HG03460 (cell line): ENCODE measurements around the gene RAB11FIP2.
"Not testable (repeated sequence)": the region's sequence is repeated elsewhere in the genome, so short reads cannot be mapped to it uniquely, and the experiment has no call there.

Experiments used
- ATAC-seq: cut with Tn5 transposase; IDR thresholded peaks from one replicate; pipeline ENCODE4 v1.9.1; 2021; ENCODE audit not compliant: unreplicated experiment

RAB11FIP2 gene, protein sequence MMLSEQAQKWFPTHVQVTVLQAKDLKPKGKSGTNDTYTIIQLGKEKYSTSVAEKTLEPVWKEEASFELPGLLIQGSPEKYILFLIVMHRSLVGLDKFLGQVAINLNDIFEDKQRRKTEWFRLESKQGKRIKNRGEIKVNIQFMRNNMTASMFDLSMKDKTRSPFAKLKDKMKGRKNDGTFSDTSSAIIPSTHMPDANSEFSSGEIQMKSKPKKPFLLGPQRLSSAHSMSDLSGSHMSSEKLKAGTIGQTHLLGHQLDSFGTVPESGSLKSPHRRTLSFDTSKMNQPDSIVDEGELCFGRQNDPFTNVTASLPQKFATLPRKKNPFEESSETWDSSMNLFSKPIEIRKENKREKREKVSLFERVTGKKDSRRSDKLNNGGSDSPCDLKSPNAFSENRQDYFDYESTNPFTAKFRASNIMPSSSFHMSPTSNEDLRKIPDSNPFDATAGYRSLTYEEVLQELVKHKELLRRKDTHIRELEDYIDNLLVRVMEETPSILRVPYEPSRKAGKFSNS

GRCh38 chr10:118046395-118047156 is at the start of gene RAB11FIP2:
RAB11FIP2 (minus strand) TSS chr10:118046941; CDS start chr10:118046163, 778 bp downstream.
- ATAC-seq: peak; percentile 97

DNA sequence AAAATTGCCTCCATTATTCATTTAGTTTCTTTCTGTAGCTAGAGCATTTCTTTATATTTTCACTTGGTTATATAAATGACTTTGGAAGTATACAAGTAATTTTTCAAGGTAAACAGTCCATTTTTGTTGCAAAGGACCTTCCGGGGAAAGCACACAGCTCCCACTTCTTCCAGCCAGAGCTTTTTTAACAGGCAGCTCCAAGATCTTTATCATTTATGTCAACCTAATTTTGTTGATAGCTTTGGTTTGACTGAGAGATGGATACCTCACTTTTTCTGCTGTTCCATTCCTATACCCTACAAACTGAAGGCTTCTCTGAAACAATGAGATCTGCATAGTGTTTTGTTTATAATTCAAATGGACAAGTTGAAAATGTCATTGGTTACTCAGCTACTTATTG is 49.3 kb upstream of the RAB11FIP2 start:
- no peak for ATAC-seq

- no peak for ATAC-seq
These were observed 45.5 kb upstream of the RAB11FIP2 start for GRCh38 chr10:118092209-118092608.

DNA sequence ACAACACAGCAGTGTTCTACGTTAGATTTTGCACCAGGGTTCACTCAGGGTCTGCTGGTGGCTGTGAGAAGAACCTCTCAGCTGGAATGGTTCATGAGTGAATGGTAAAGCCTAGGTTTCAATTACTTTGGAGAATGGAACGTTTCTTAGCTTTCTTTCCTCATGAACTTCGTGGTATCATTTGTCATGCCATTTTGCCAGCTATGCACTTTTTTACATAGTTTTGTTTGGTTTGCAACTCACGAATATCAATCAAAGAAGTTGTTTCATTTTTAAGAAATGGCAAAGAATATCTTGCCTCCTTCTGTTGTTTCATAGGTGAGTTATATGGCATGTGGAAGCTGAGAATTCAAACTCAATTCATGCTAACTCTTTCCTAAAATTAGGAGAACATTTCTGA is 34.1 kb upstream of the RAB11FIP2 start:
- ATAC-seq: no peak

- no peak for ATAC-seq
These were observed 30.0 kb upstream of the RAB11FIP2 start for GRCh38 chr10:118076705-118077104.

- ATAC-seq: no peak
These were observed 26.1 kb upstream of the RAB11FIP2 start for GRCh38 chr10:118072840-118073239.

GRCh38 chr10:118067389-118067788 is 20.6 kb upstream of the RAB11FIP2 start:
- ATAC-seq: not testable (repeated sequence)

GRCh38 chr10:118062798-118063238 is 16.1 kb upstream of the RAB11FIP2 start:
- no peak for ATAC-seq

DNA sequence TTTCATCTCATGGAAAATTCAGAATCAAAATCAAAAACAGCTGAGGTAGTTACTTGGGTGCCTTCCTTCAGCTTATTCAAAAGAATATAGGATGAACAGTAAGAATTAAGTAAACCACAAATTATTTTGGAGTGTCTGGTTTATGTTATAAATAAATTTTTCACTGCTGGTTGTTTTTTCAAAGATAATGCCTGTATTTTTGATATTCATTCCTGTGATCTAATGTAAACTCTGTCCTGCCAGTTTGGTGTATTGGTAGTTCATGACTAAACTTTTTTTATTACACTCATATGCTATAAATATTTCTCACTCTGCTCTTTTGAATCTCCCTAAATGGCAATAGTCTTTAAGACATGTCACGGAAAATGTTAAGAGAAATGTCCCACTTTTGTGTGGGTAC is 11.6 kb upstream of the RAB11FIP2 start:
- no peak for ATAC-seq

DNA sequence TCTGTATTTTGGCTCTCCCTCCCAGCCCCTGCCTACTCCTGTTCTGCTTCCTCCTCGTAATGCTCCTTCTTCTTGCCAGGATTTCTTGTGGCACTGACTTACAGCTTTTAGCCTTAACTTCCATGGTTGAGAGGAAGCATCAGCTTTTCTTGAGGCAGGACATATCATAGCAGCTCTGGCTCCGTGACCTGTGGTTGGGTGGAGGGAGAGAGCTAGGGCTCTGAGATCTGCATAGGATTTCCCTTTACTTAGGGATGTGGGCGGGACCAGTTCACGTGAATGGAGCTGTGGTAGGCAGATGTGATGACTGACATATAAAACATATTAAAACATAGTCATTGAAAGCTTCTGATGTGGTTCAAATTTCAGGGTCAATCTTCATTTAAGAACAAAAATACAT is 10.6 kb upstream of the RAB11FIP2 start:
- ATAC-seq: no peak

- no peak for ATAC-seq
These were observed 7.6 kb upstream of the RAB11FIP2 start for GRCh38 chr10:118054383-118054782.

GRCh38 chr10:118052816-118053215 is 6.1 kb upstream of the RAB11FIP2 start:
- no peak for ATAC-seq

DNA sequence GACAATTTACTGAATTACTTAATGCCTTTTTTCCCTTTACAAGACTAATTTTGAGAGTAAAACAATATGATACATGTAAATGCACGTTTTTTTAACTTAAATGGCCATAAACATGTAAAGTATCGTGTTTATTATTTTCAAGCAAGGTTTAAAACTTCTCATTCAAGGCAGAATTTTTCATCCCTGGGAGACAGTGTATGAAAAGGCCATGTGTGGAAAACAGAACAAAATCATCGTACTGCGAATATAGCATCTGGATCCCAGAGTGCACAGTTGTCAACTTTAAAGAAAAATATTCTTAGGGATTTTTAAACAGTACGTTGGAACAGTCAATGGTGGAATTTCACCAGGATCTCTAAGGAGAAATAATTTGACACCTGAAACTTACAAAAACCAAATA is 1.1 kb upstream of the RAB11FIP2 start:
- no peak for ATAC-seq

DNA sequence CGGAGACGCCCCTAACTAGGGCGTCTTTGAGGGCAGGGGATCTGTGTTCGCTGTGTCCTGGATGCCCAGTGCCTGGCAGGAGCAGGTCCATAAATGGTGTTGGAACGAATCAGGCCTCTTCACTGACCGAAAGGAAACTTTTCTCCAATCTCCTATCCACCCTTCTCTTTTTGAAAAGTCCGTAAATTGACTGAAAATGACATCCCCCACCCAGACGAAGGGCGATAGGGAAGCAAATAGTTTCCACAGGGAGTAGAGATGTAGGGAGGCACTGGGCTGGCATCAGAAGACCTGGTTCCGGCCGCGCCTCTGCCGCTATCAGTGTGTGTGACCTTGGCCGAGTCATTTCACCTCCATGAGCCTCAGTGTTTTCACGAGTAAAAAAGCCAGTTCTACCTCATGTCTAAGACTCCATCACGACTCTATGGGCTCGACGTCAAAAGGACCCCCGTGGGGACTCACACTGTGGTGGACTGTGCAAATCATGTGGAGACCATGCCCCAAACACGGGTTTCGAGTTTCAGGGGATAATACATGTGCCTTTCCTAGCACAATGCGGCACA is 497 bp upstream of the RAB11FIP2 start:
- ATAC-seq: peak; percentile 12

GRCh38 chr10:118045837-118046394 is 825 bp downstream of the RAB11FIP2 start:
- peak; percentile 20 for ATAC-seq

DNA sequence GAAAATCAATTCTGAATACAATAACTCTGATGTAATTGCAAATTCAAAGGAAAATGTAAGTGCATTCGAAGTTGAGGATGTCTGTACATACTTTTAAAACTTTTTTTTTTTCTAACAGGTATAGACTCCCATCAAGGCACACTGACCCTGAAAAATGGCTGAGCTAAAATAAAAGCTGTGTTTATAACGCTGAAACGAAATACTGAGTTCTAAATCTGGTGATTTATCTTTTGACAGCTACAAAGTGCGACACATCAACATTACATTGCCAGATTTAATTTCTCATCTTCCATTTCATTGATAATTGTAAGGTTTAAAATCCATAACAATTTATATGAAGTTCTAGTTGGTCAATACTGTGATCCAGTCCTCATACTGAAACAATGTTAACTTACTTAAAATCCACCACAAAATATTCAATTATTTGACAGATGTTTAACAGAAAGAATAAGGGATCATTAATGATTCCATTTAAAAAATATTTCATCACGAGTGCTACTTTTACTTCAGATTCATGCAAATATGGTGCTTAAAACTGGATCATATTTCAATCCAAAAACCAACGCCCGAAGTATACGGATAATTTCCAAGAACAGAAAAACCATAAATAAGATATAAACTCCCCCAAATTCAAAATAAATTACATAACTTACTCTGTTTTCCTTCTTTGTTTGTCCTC is 1.4 kb downstream of the RAB11FIP2 start:
- no peak for ATAC-seq

DNA sequence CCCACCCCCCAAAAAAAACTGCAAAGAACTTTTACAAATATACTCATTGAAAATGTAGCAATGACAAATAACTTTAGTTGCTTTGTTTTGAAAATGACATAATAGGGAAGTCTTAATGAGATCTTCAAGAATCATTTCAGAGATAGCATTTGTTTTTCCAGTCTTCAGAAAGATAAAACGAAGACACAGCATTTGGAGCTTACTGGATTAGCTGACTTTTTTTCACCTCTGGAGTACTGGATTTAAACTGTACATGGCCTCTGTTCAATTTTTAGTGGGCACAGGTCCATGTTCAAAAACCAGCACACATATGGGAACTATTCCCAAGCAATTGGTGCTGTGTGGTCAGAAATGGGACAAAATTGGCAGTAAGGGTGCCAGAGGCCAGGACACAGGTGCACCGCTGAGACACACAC is 3.9 kb downstream of the RAB11FIP2 start:
- no peak for ATAC-seq

DNA sequence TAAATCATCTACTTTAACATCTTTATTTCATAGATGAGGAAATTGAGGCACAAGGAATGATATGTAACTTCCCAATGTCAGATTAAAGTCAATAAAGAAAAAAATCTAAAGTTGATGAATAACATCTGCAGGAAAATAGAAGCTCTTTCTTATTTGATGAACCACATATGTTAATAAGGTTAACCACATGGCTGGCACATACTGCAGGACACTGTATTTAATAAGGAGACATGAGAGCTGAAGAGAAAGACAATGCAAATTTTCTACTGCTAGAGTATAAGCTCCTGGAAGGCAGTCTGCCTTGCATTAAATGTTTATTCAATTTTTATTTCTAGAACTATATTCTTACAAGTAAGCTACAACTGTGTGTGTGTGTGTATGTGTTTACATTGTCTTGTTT is 4.4 kb downstream of the RAB11FIP2 start:
- no peak for ATAC-seq

- ATAC-seq: no peak
These were observed 5.4 kb downstream of the RAB11FIP2 start for GRCh38 chr10:118041316-118041715.

GRCh38 chr10:118036281-118036875 is 10.4 kb downstream of the RAB11FIP2 start:
- no peak for ATAC-seq
